Thyroid gland (tissue), 4 donors: ENCODE measurements around the gene PIGU.

Experiments
- POLR2A ChIP-seq, 2 donors: fragments of 450-650 bp; IDR thresholded peaks; one replicate each; pipeline ENCODE4 v1.6.1; 2017; ENCODE audit warnings: antibody characterized with exemption in 2 of 2, mild to moderate bottlenecking in 2 of 2, moderate library complexity in 1 of 2
- TF ChIP-seq, protein P1 (sequence below), 6 experiments: fragments of 200-600 bp in 3 of 6; fragments of 450-650 bp in 3 of 6; sonication (generic) in 3 of 6; IDR thresholded peaks; one replicate each; pipeline ENCODE4 v1.5.1; 2016 to 2019; ENCODE audit warnings: antibody characterized with exemption in 6 of 6, mild to moderate bottlenecking in 2 of 6, inconsistent platforms in 1 of 6, moderate library complexity in 1 of 6

DNA sequence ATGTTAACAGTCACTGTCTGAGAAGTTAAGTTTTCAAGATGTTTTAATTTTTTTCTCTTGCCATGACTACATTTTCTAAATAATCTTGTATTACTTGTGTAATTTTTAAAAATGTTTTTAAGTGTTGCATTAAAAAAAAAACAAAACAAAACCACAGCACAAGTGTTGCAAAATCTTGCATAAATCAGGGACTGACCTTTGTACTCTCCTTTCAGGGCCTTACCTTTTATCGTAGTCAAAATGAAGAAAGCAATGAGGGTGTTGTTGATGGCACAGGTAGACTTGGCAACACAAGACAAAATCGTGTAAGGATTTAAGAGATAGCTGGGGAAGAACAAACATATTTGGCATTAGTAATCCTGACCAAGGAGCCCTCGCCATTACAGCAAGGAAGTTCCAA lies 42.5 kb downstream of the PIGU start:
- TF ChIP-seq, protein P1, sequence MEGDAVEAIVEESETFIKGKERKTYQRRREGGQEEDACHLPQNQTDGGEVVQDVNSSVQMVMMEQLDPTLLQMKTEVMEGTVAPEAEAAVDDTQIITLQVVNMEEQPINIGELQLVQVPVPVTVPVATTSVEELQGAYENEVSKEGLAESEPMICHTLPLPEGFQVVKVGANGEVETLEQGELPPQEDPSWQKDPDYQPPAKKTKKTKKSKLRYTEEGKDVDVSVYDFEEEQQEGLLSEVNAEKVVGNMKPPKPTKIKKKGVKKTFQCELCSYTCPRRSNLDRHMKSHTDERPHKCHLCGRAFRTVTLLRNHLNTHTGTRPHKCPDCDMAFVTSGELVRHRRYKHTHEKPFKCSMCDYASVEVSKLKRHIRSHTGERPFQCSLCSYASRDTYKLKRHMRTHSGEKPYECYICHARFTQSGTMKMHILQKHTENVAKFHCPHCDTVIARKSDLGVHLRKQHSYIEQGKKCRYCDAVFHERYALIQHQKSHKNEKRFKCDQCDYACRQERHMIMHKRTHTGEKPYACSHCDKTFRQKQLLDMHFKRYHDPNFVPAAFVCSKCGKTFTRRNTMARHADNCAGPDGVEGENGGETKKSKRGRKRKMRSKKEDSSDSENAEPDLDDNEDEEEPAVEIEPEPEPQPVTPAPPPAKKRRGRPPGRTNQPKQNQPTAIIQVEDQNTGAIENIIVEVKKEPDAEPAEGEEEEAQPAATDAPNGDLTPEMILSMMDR (IDR thresholded peaks at IDR 0.05), result no peak
- no peak for TF ChIP-seq POLR2A (IDR thresholded peaks at IDR 0.05)
